GM21528 (cell line): ENCODE data around the gene ZNF343.

ENCODE experiments used
- ATAC-seq: cut with Tn5 transposase; IDR thresholded peaks from one replicate; pipeline ENCODE4 v1.9.1; 2021; ENCODE audit warnings: mild to moderate bottlenecking, moderate library complexity; ENCODE audit not compliant: unreplicated experiment, low FRiP score

ZNF343 gene

DNA sequence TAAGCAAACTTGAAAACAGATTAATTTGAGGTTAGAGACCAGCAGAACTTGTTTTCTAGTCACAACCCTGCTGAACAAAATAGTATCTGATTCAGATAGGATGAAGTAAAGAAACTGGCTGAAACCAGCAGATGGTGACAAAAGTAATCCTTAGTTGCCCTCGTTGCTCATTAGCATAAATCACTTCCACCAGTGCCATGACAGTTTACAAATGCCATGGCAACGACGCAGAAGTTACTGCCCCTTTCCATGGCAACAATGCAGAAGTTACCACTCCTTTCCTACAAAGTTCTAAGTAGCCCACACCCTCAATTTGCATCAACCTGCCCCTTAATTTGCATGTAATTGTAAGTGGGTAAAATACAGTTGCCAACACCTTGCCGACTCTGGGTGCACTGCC is 61.9 kb downstream of the ZNF343 start:
- ATAC-seq, result no peak
